SK-N-MC (cell line): ENCODE measurements around the gene ZP3.
"Not testable (repeated sequence)": the region's sequence is repeated elsewhere in the genome, so short reads cannot be mapped to it uniquely, and the experiment has no call there.

Experiments used
- EZH2 ChIP-seq: fragments of 200-600 bp; sonication (generic); IDR thresholded peaks from one replicate; pipeline ENCODE4 v1.6.1; 2017; ENCODE audit warnings: antibody characterized with exemption
- POLR2AphosphoS5 ChIP-seq: IDR thresholded peaks from 2 replicates; pipeline ENCODE4 v1.6.1; 2012; ENCODE audit warnings: mild to moderate bottlenecking, low read depth, low read length, borderline replicate concordance

- not testable (repeated sequence) for TF ChIP-seq EZH2, POLR2AphosphoS5
These were observed 15.7 kb downstream of the ZP3 start for GRCh38 chr7:76440404-76440803.
